Lung (tissue), 12 donors: ENCODE results near the gene COG5. TPM values are rescaled to one million over a fixed set of nuclear protein-coding genes. Genes with fewer than 3 reads are reported as not detected.

Experiments used
- ATAC-seq: fragments of 200-7000 bp; cut with Tn5 transposase; one replicate; pipeline ENCODE4 v1.9.1; 2020; ENCODE audit warnings: moderate number of reproducible peaks; ENCODE audit not compliant: insufficient read depth, low FRiP score
- DNase-seq, 3 donors: peaks; one replicate each; pipeline ENCODE4 v3.0.0-alpha.2; 2013 to 2017
- H3K27ac ChIP-seq, 2 donors: one replicate each; pipeline ENCODE4 v1.5.1; 2013; ENCODE audit warnings: mild to moderate bottlenecking in 2 of 2, moderate library complexity in 2 of 2, control low read depth in 1 of 2, inconsistent platforms in 1 of 2, low read depth in 1 of 2, low read length in 1 of 2
- H3K27me3 ChIP-seq, 3 donors: one replicate each; pipeline ENCODE4 v1.5.1; 2013; ENCODE audit warnings: low read length in 2 of 3; ENCODE audit not compliant: control insufficient read depth in 3 of 3, insufficient read depth in 3 of 3
- H3K36me3 ChIP-seq, 4 donors: one replicate each; pipeline ENCODE4 v1.5.1; 2013; ENCODE audit warnings: low read length in 4 of 4, mild to moderate bottlenecking in 1 of 4, moderate library complexity in 1 of 4; ENCODE audit not compliant: control insufficient read depth in 4 of 4, insufficient read depth in 4 of 4
- H3K4me1 ChIP-seq, 5 donors: one replicate each; pipeline ENCODE4 v1.5.1; 2013; ENCODE audit warnings: low read length in 5 of 5, mild to moderate bottlenecking in 2 of 5, moderate library complexity in 1 of 5; ENCODE audit not compliant: control insufficient read depth in 5 of 5, insufficient read depth in 5 of 5
- H3K4me3 ChIP-seq: one replicate; pipeline ENCODE4 v1.5.1; 2013; ENCODE audit warnings: mild to moderate bottlenecking, control low read depth, moderate library complexity
- H3K9ac ChIP-seq, 2 donors: one replicate each; pipeline ENCODE4 v1.5.1; 2013; ENCODE audit warnings: low read length in 2 of 2, control low read depth in 1 of 2; ENCODE audit not compliant: insufficient read depth in 1 of 2
- H3K9me3 ChIP-seq, 4 donors: one replicate each; pipeline ENCODE4 v1.5.1; 2013; ENCODE audit warnings: low read length in 3 of 4, mild to moderate bottlenecking in 1 of 4, moderate library complexity in 1 of 4; ENCODE audit not compliant: control insufficient read depth in 4 of 4, insufficient read depth in 3 of 4
- CTCF ChIP-seq: IDR thresholded peaks from 2 replicates; pipeline ENCODE4 v1.5.1; 2012; ENCODE audit warnings: mild to moderate bottlenecking; ENCODE audit errors: control extremely low read depth, extremely low read depth
- WGBS, 2 donors: extraction: QIAGEN DNeasy Blood & Tissue Kit; methylation state at CpG; one replicate each; pipeline ENCODE4 v1.1.7; 2013; 5-methylcytosine and 5-hydroxymethylcytosine counted together
- polyA plus RNA-seq, 2 donors: library from polyadenylated mRNA; stranded (reverse); fragments of 200-250 nt; gene quantifications; one replicate each; pipeline ENCODE4 v1.2.1, GENCODE V29; 2013
- total RNA-seq, 2 donors: library from RNA; depleted of rRNA in 1 of 2; stranded (reverse); fragments of >200 nt in 1 of 2; gene quantifications; one replicate each; pipeline ENCODE4 v1.2.1, GENCODE V29; 2014 to 2021
- donor health status: control.
- donor health status: control.
- donor health status: Bipolar disorder and iron deficiency.
- donor health status: healthy.
- donor health status: DM: yes; HTN: yes; CAD: no.

COG5 gene
- total and polyA plus RNA-seq, 4 donors: 5.6 to 101 (median 27.2) TPM

GRCh38 chr7:107322015-107322414 lies 241.7 kb downstream of the COG5 start:
- H3K36me3 ChIP-seq: peaks cover 0 to 5% (median 0%) of the 10 kb centered on the region in 4 donors
- H3K9me3 ChIP-seq: no peaks in the 10 kb centered on the region
- TF ChIP-seq CTCF: no peak
- no peak for ATAC-seq
- no peaks in the 10 kb centered on the region for H3K4me1 ChIP-seq
- no peak overlapping the region for H3K27ac ChIP-seq
- no peak overlapping the region for H3K9ac ChIP-seq
- 84% methylated on average over 1 of the region's 1 CpG for WGBS, 2 donors
- no peak overlapping the region for H3K4me3 ChIP-seq
- no peak for DNase-seq
- H3K27me3 ChIP-seq: no peaks in the 10 kb centered on the region

GRCh38 chr7:107321611-107322010 lies 242.1 kb downstream of the COG5 start:
- 69 to 90% methylated on average over 1 of the region's 1 CpG for WGBS, 2 donors
- no peak overlapping the region for H3K9ac ChIP-seq
- peaks cover 0 to under 1% (median 0%) of the 10 kb centered on the region in 4 donors for H3K36me3 ChIP-seq
- ATAC-seq (no peak), DNase-seq (no peak)
- H3K9me3 ChIP-seq: no peaks in the 10 kb centered on the region
- no peak overlapping the region for H3K4me3 ChIP-seq
- no peak for TF ChIP-seq CTCF
- no peaks in the 10 kb centered on the region for H3K4me1 ChIP-seq
- no peak overlapping the region for H3K27ac ChIP-seq
- H3K27me3 ChIP-seq: no peaks in the 10 kb centered on the region

- H3K36me3 ChIP-seq: peaks cover 0 to 1% (median 0%) of the 10 kb centered on the region in 4 donors
- DNase-seq: no peak
- no peak overlapping the region for H3K9ac ChIP-seq
- no peak overlapping the region for H3K27ac ChIP-seq
- WGBS, 2 donors: 95 to 100% methylated on average over 2 of the region's 2 CpGs
- H3K4me3 ChIP-seq: no peak overlapping the region
- H3K4me1 ChIP-seq: peaks cover 0 to 3% (median 0%) of the 10 kb centered on the region in 5 donors
- no peaks in the 10 kb centered on the region for H3K27me3 ChIP-seq
- ATAC-seq: no peak
- no peak for TF ChIP-seq CTCF
- H3K9me3 ChIP-seq: no peaks in the 10 kb centered on the region
Observed at GRCh38 chr7:107319724-107320228, 243.9 kb downstream of the COG5 start.
